ENCODE data around the gene RANBP17.

RANBP17 gene

GRCh38 chr5:171340491-171340890, 478.7 kb downstream of the RANBP17 start:
- intact Hi-C loops (cut with DNase I; ENCODE audit: low total_unique reads), result no loop called here
- Histone ChIP-seq H3K36me3 (no peaks in the 10 kb centered on the region), H3K4me1 (peaks cover 0 to 6% (median 3%) of the 10 kb centered on the region in 4 donors), H3K4me3 (no peak overlapping the region), H3K27me3 (peaks cover 0 to 17% of the 10 kb centered on the region in 2 donors), H3K27ac (no peak overlapping the region), H3K9me3 (no peaks in the 10 kb centered on the region)
- no peak for DNase-seq
- no peak for TF ChIP-seq CTCF (IDR thresholded peaks at IDR 0.05)

- intact Hi-C loops (cut with DNase I; ENCODE audit: low total_unique reads), result no loop called here
- peaks cover 0 to under 1% (median 0%) of the 10 kb centered on the region in 4 donors for H3K4me1 ChIP-seq
- no peaks in the 10 kb centered on the region for H3K36me3 ChIP-seq
- H3K27me3 ChIP-seq, result peaks cover 0 to 9% of the 10 kb centered on the region in 2 donors
- no peak overlapping the region for H3K4me3 ChIP-seq
- TF ChIP-seq CTCF (IDR thresholded peaks at IDR 0.05), result peak; percentile 42
- H3K27ac ChIP-seq, result no peak overlapping the region
- H3K9me3 ChIP-seq, result no peaks in the 10 kb centered on the region
- DNase-seq, result no peak
These were observed 480.7 kb downstream of the RANBP17 start for GRCh38 chr5:171342362-171343111.

GRCh38 chr5:171344936-171345608, 483.3 kb downstream of the RANBP17 start:
- H3K27me3 ChIP-seq, result peaks cover 0 to 9% of the 10 kb centered on the region in 2 donors
- intact Hi-C loops (cut with DNase I; ENCODE audit: low total_unique reads), result no loop called here

More at GRCh38 chr5:171344936-171345608, 483.3 kb downstream of the RANBP17 start:
- Histone ChIP-seq H3K9me3 (no peaks in the 10 kb centered on the region), H3K36me3 (no peaks in the 10 kb centered on the region), H3K4me1 (no peaks in the 10 kb centered on the region), H3K4me3 (no peak overlapping the region), H3K27ac (no peak overlapping the region)
- no peak for DNase-seq
- TF ChIP-seq CTCF (IDR thresholded peaks at IDR 0.05), result no peak

All from tibial artery (tissue), 4 donors.